ENCODE results near the gene PI4K2A.

Gene PI4K2A

GRCh38 chr10:97640174-97640867 lies at the start of gene PI4K2A:
Gene PI4K2A (plus strand): TSS chr10:97640671. CDS start chr10:97640743, 72 bp downstream.
- DNase-seq, result peak; percentile 100

GRCh38 chr10:97590748-97591495 lies 49.5 kb upstream of the PI4K2A start:
- no peak for DNase-seq

- DNase-seq, result no peak
Measured at GRCh38 chr10:97593421-97593820, 47.0 kb upstream of the PI4K2A start.

GRCh38 chr10:97596101-97597082 lies 44.1 kb upstream of the PI4K2A start:
- DNase-seq, result no peak

GRCh38 chr10:97597778-97598177 lies 42.7 kb upstream of the PI4K2A start:
- no peak for DNase-seq

- no peak for DNase-seq
Measured at GRCh38 chr10:97598407-97599271, 41.8 kb upstream of the PI4K2A start.

- DNase-seq, result no peak
Measured at GRCh38 chr10:97599272-97599619, 41.2 kb upstream of the PI4K2A start.

GRCh38 chr10:97600616-97601015 lies 39.9 kb upstream of the PI4K2A start:
- DNase-seq, result no peak

- DNase-seq, result no peak
Measured at GRCh38 chr10:97601268-97602215, 38.9 kb upstream of the PI4K2A start.

GRCh38 chr10:97607095-97607636 lies 33.3 kb upstream of the PI4K2A start:
- DNase-seq, result no peak

- DNase-seq, result no peak
Measured at GRCh38 chr10:97608991-97609561, 31.4 kb upstream of the PI4K2A start.

- DNase-seq, result no peak
Measured at GRCh38 chr10:97611473-97611872, 29.0 kb upstream of the PI4K2A start.

GRCh38 chr10:97612386-97612785 lies 28.1 kb upstream of the PI4K2A start:
- peak in 1 of 2 donors; percentile 25 for DNase-seq

GRCh38 chr10:97618285-97618684 lies 22.2 kb upstream of the PI4K2A start:
- no peak for DNase-seq

- no peak for DNase-seq
Measured at GRCh38 chr10:97618733-97619132, 21.7 kb upstream of the PI4K2A start.

- DNase-seq, result no peak
Measured at GRCh38 chr10:97623277-97623676, 17.2 kb upstream of the PI4K2A start.

GRCh38 chr10:97627731-97628130 lies 12.7 kb upstream of the PI4K2A start:
- DNase-seq, result no peak

GRCh38 chr10:97628228-97628627 lies 12.2 kb upstream of the PI4K2A start:
- no peak for DNase-seq

GRCh38 chr10:97629289-97629688 lies 11.2 kb upstream of the PI4K2A start:
- DNase-seq, result no peak

- no peak for DNase-seq
Measured at GRCh38 chr10:97631098-97631497, 9.4 kb upstream of the PI4K2A start.
